Tibial nerve (tissue), 4 donors: Measurements from ENCODE around the gene MYD88.

Source experiments
- CTCF ChIP-seq, 5 experiments: fragments of 200-600 bp in 3 of 5; fragments of 450-650 bp in 2 of 5; sonication (generic) in 3 of 5; IDR thresholded peaks; one replicate each; pipeline ENCODE4 v1.5.1; 2016 to 2019; ENCODE audit warnings: antibody characterized with exemption in 5 of 5, mild to moderate bottlenecking in 3 of 5, moderate library complexity in 2 of 5
- EP300 ChIP-seq, 2 donors: sonication (generic); formaldehyde crosslinking; IDR thresholded peaks; one replicate each; pipeline ENCODE4 v1.6.1; 2017; ENCODE audit warnings: antibody characterized with exemption in 2 of 2, mild to moderate bottlenecking in 1 of 2

- TF ChIP-seq CTCF (IDR thresholded peaks at IDR 0.05) (no peak), EP300 (IDR thresholded peaks at IDR 0.05) (no peak)
These were observed 33.2 kb downstream of the MYD88 start for GRCh38 chr3:38171622-38172021.
